ENCODE results near the gene ONECUT1.

GRCh38 chr15:52757496-52757895, 32.6 kb downstream of the ONECUT1 start:
- TF ChIP-seq CTCF (IDR thresholded peaks at IDR 0.05) (no peak), POLR2A (IDR thresholded peaks at IDR 0.05) (no peak)

Measured in thyroid gland (tissue), 4 donors.